GM23338 (cell line): ENCODE measurements around the gene MCM7.

Source experiments
- CREB1 ChIP-seq: fragments of 250-450 bp; sonication (Bioruptor Pico); IDR thresholded peaks from 2 replicates; pipeline ENCODE4 v1.5.0; 2020; ENCODE audit warnings: low read depth, mild to moderate bottlenecking, moderate library complexity
- JUNB ChIP-seq: IDR thresholded peaks from one replicate; pipeline ENCODE4 v1.6.1; 2016; ENCODE audit warnings: antibody characterized with exemption; ENCODE audit not compliant: unreplicated experiment
- POLR2AphosphoS5 ChIP-seq: IDR thresholded peaks from 2 replicates; pipeline ENCODE4 v1.6.1; 2016; ENCODE audit warnings: antibody characterized with exemption, low read depth
- TF ChIP-seq, protein P1 (sequence below), 2 experiments: fragments of 200-600 bp in 1 of 2; sonication (generic) in 1 of 2; conservative IDR thresholded peaks; 2 replicates each; pipeline versions ENCODE4 v1.5.1 to v1.6.1; 2016 to 2017; ENCODE audit warnings: antibody characterized with exemption in 2 of 2, low read depth in 2 of 2, mild to moderate bottlenecking in 2 of 2, moderate library complexity in 1 of 2
- TF ChIP-seq, protein P2 (sequence below): fragments of 250-450 bp; sonication (Bioruptor Pico); IDR thresholded peaks from 2 replicates; pipeline ENCODE4 v1.5.0; 2020; ENCODE audit warnings: mild to moderate bottlenecking, moderate library complexity
- TF ChIP-seq, protein P3 (sequence below): IDR thresholded peaks from one replicate; pipeline ENCODE4 v1.6.1; 2018; ENCODE audit warnings: antibody characterized with exemption; ENCODE audit not compliant: unreplicated experiment

DNA sequence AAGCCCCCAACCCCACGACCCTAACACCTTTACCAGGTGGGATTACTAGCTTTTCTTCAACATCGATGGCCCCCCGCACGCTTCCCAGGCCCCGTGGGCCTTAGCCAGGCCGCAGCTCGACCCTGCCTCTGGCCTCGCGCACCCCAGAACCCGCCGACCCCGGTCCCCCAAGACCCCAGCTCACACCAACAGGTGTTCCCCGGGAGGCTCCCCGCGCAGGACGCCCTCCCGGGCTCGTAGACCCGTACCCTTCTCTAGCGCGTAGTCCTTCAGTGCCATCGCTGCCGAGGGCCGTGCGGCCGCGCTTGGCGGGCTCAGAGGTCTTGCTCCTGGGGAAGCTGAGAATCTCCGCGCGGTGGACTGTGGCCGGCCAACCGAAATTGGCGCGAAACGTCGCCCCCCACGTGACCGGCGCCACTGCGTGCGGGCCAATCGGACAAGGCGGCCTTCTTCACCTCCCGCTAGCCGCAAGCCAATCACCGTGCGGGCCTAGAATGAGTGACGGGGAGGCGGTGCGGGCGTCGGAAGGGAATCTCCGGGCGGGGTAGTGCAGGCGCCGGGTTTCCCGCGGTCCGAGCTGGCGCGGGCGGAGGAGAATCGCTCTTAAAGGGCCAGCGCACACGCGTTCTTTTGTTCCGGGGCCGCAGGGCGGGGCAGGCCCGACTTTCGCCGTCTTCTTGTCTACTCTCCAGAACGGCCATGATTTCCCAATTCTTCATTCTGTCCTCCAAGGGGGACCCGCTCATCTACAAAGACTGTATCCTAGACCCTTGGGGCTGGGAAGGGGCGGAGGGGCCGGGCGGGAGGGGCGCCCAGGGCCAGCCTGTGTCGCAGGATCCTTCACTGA lies at the start of gene MCM7, which contains the start of gene AP4M1:
- TF ChIP-seq, protein P1, sequence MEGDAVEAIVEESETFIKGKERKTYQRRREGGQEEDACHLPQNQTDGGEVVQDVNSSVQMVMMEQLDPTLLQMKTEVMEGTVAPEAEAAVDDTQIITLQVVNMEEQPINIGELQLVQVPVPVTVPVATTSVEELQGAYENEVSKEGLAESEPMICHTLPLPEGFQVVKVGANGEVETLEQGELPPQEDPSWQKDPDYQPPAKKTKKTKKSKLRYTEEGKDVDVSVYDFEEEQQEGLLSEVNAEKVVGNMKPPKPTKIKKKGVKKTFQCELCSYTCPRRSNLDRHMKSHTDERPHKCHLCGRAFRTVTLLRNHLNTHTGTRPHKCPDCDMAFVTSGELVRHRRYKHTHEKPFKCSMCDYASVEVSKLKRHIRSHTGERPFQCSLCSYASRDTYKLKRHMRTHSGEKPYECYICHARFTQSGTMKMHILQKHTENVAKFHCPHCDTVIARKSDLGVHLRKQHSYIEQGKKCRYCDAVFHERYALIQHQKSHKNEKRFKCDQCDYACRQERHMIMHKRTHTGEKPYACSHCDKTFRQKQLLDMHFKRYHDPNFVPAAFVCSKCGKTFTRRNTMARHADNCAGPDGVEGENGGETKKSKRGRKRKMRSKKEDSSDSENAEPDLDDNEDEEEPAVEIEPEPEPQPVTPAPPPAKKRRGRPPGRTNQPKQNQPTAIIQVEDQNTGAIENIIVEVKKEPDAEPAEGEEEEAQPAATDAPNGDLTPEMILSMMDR (conservative IDR thresholded peaks at IDR 0.05; ENCODE audit: low read depth in 2 of 2): no peak
- TF ChIP-seq POLR2AphosphoS5: peak; percentile 80
- TF ChIP-seq CREB1 (CRISPR knock-in tag): peak; percentile 62
- TF ChIP-seq, protein P2, sequence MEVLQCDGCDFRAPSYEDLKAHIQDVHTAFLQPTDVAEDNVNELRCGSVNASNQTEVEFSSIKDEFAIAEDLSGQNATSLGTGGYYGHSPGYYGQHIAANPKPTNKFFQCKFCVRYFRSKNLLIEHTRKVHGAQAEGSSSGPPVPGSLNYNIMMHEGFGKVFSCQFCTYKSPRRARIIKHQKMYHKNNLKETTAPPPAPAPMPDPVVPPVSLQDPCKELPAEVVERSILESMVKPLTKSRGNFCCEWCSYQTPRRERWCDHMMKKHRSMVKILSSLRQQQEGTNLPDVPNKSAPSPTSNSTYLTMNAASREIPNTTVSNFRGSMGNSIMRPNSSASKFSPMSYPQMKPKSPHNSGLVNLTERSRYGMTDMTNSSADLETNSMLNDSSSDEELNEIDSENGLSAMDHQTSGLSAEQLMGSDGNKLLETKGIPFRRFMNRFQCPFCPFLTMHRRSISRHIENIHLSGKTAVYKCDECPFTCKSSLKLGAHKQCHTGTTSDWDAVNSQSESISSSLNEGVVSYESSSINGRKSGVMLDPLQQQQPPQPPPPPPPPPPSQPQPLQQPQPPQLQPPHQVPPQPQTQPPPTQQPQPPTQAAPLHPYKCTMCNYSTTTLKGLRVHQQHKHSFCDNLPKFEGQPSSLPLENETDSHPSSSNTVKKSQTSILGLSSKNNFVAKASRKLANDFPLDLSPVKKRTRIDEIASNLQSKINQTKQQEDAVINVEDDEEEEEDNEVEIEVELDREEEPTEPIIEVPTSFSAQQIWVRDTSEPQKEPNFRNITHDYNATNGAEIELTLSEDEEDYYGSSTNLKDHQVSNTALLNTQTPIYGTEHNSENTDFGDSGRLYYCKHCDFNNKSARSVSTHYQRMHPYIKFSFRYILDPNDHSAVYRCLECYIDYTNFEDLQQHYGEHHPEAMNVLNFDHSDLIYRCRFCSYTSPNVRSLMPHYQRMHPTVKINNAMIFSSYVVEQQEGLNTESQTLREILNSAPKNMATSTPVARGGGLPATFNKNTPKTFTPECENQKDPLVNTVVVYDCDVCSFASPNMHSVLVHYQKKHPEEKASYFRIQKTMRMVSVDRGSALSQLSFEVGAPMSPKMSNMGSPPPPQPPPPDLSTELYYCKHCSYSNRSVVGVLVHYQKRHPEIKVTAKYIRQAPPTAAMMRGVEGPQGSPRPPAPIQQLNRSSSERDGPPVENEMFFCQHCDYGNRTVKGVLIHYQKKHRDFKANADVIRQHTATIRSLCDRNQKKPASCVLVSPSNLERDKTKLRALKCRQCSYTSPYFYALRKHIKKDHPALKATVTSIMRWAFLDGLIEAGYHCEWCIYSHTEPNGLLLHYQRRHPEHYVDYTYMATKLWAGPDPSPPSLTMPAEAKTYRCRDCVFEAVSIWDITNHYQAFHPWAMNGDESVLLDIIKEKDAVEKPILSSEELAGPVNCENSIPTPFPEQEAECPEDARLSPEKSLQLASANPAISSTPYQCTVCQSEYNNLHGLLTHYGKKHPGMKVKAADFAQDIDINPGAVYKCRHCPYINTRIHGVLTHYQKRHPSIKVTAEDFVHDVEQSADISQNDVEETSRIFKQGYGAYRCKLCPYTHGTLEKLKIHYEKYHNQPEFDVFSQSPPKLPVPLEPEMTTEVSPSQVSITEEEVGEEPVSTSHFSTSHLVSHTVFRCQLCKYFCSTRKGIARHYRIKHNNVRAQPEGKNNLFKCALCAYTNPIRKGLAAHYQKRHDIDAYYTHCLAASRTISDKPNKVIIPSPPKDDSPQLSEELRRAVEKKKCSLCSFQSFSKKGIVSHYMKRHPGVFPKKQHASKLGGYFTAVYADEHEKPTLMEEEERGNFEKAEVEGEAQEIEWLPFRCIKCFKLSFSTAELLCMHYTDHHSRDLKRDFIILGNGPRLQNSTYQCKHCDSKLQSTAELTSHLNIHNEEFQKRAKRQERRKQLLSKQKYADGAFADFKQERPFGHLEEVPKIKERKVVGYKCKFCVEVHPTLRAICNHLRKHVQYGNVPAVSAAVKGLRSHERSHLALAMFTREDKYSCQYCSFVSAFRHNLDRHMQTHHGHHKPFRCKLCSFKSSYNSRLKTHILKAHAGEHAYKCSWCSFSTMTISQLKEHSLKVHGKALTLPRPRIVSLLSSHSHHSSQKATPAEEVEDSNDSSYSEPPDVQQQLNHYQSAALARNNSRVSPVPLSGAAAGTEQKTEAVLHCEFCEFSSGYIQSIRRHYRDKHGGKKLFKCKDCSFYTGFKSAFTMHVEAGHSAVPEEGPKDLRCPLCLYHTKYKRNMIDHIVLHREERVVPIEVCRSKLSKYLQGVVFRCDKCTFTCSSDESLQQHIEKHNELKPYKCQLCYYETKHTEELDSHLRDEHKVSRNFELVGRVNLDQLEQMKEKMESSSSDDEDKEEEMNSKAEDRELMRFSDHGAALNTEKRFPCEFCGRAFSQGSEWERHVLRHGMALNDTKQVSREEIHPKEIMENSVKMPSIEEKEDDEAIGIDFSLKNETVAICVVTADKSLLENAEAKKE: no peak
- no peak for TF ChIP-seq JUNB
- TF ChIP-seq, protein P3, sequence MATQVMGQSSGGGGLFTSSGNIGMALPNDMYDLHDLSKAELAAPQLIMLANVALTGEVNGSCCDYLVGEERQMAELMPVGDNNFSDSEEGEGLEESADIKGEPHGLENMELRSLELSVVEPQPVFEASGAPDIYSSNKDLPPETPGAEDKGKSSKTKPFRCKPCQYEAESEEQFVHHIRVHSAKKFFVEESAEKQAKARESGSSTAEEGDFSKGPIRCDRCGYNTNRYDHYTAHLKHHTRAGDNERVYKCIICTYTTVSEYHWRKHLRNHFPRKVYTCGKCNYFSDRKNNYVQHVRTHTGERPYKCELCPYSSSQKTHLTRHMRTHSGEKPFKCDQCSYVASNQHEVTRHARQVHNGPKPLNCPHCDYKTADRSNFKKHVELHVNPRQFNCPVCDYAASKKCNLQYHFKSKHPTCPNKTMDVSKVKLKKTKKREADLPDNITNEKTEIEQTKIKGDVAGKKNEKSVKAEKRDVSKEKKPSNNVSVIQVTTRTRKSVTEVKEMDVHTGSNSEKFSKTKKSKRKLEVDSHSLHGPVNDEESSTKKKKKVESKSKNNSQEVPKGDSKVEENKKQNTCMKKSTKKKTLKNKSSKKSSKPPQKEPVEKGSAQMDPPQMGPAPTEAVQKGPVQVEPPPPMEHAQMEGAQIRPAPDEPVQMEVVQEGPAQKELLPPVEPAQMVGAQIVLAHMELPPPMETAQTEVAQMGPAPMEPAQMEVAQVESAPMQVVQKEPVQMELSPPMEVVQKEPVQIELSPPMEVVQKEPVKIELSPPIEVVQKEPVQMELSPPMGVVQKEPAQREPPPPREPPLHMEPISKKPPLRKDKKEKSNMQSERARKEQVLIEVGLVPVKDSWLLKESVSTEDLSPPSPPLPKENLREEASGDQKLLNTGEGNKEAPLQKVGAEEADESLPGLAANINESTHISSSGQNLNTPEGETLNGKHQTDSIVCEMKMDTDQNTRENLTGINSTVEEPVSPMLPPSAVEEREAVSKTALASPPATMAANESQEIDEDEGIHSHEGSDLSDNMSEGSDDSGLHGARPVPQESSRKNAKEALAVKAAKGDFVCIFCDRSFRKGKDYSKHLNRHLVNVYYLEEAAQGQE: no peak
